Breast epithelium (tissue), 4 donors: ENCODE data around the gene SNRPA1. TPM values are rescaled to one million over a fixed set of nuclear protein-coding genes. Genes with fewer than 3 reads are reported as not detected.
A peak's percentile ranks its signal among the peaks of the same experiment; 100 is the strongest.

Source experiments
- DNase-seq, 2 donors: peaks; one replicate each; pipeline ENCODE4 v3.0.0-alpha.2; 2019; ENCODE audit warnings: low spot score in 2 of 2
- H3K27ac ChIP-seq, 2 donors: fragments of 200-600 bp; sonication (generic) in 1 of 2; one replicate each; pipeline ENCODE4 v1.5.1; 2016 to 2019; ENCODE audit warnings: mild to moderate bottlenecking in 1 of 2
- H3K27me3 ChIP-seq, 2 donors: fragments of 200-600 bp; sonication (generic) in 1 of 2; one replicate each; pipeline versions ENCODE4 v1.5.1 to v1.6.0; 2017 to 2019; ENCODE audit warnings: control low read depth in 1 of 2, mild to moderate bottlenecking in 1 of 2
- H3K36me3 ChIP-seq: fragments of 200-600 bp; one replicate; pipeline ENCODE4 v1.5.1; 2019
- H3K4me1 ChIP-seq, 2 donors: fragments of 200-600 bp; sonication (generic); one replicate each; pipeline ENCODE4 v1.5.1; 2016 to 2019; ENCODE audit warnings: control low read depth in 1 of 2
- H3K4me3 ChIP-seq, 3 donors: fragments of 200-600 bp; sonication (generic); 1 replicate in 2 of 3; 2 replicates in 1 of 3; pipeline ENCODE4 v1.5.1; 2016 to 2019; ENCODE audit warnings: mild to moderate bottlenecking in 3 of 3, moderate library complexity in 2 of 3
- H3K9me3 ChIP-seq, 2 donors: fragments of 200-600 bp; sonication (generic) in 1 of 2; one replicate each; pipeline ENCODE4 v1.5.1; 2016 to 2019; ENCODE audit warnings: control low read depth in 1 of 2
- CTCF ChIP-seq, 3 donors: fragments of 450-650 bp; IDR thresholded peaks; one replicate each; pipeline ENCODE4 v1.5.1; 2016 to 2017; ENCODE audit warnings: antibody characterized with exemption in 3 of 3, mild to moderate bottlenecking in 3 of 3, moderate library complexity in 3 of 3
- POLR2A ChIP-seq: fragments of 450-650 bp; IDR thresholded peaks from one replicate; pipeline ENCODE4 v1.6.1; 2016; ENCODE audit warnings: antibody characterized with exemption, mild to moderate bottlenecking, moderate library complexity
- POLR2AphosphoS5 ChIP-seq, 3 donors: sonication (generic); formaldehyde crosslinking; IDR thresholded peaks; one replicate each; pipeline ENCODE4 v1.6.1; 2017; ENCODE audit warnings: antibody characterized with exemption in 3 of 3
- intact Hi-C: fragments of 100-400 bp; cut with DNase I; formaldehyde crosslinking; loops from one replicate; pipeline ENCODE4 v1.15.1; 2023; ENCODE audit warnings: low total_unique reads
- total RNA-seq, 3 donors: library from RNA; depleted of rRNA; stranded (reverse); fragments of >200 nt; gene quantifications; one replicate each; pipeline ENCODE4 v1.1.0, GENCODE V29; 2016

The SNRPA1 gene
- total RNA-seq, 3 donors from 2014 or later = 26.4 to 51.1 (median 44.3) TPM

- intact Hi-C loops = no loop called here
- peak; percentile 83 to 86 for DNase-seq
- peak; percentile 62 to 81 (median 65) for TF ChIP-seq POLR2AphosphoS5 (IDR thresholded peaks at IDR 0.05)
- TF ChIP-seq CTCF (IDR thresholded peaks at IDR 0.05) = no peak
- no peak for TF ChIP-seq POLR2A
- H3K4me3 ChIP-seq = peak within 1 kb of the TSS; percentile 76 to 93 (median 79)
- H3K9me3 ChIP-seq = no peaks in the 10 kb centered on the region
- peak within 1 kb of the TSS; percentile 75 to 87 for H3K27ac ChIP-seq
- H3K36me3 ChIP-seq = peaks cover 15% of the 10 kb centered on the region
- H3K27me3 ChIP-seq = no peaks in the 10 kb centered on the region
- no peaks in the 10 kb centered on the region for H3K4me1 ChIP-seq
Measured at GRCh38 chr15:101277038-101277822, 17.8 kb downstream of the SNRPA1 start, which contains the start of gene SELENOS. Gene SELENOS (minus strand): TSS chr15:101277485. CDS start chr15:101277417, 68 bp downstream.

- DNase-seq = no peak
Measured at GRCh38 chr15:101276501-101277037, 18.5 kb downstream of the SNRPA1 start.

DNA sequence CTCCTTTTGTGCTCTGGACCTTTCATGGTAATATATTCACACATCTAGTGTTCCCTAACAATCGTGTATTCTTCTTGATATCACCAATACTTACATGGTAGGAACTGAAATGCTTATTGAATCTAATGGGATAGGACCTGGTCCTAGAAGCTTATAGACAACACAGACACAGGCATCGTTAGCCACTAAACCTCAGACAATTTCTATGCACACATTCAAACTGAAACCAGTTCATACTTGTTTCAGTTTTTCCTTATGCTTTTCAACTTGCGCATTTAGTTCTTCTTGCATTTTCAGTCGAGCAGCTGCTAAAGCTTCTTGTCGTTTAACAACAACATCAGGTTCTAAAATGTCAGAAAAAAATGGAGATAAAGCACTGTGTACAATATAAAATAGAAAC is 20.0 kb downstream of the SNRPA1 start:
- H3K27me3 ChIP-seq = no peaks in the 10 kb centered on the region
- TF ChIP-seq POLR2A (no peak), CTCF (IDR thresholded peaks at IDR 0.05) (no peak), POLR2AphosphoS5 (IDR thresholded peaks at IDR 0.05) (no peak)
- no peak overlapping the region for H3K4me3 ChIP-seq
- H3K4me1 ChIP-seq = no peaks in the 10 kb centered on the region
- peaks cover 27% of the 10 kb centered on the region for H3K36me3 ChIP-seq
- H3K9me3 ChIP-seq = no peaks in the 10 kb centered on the region
- H3K27ac ChIP-seq = no peak overlapping the region
- no peak for DNase-seq
- intact Hi-C loops = no loop called here

More at GRCh38 chr15:101276501-101277037, 18.5 kb downstream of the SNRPA1 start:
- peaks cover 20% of the 10 kb centered on the region for H3K36me3 ChIP-seq
- H3K27me3 ChIP-seq = no peaks in the 10 kb centered on the region
- intact Hi-C loops = no loop called here
- peak in 2 of 3 donors; percentile 11 to 28 for TF ChIP-seq CTCF (IDR thresholded peaks at IDR 0.05)
- TF ChIP-seq POLR2A = no peak
- no peaks in the 10 kb centered on the region for H3K4me1 ChIP-seq
- no peaks in the 10 kb centered on the region for H3K9me3 ChIP-seq
- peak overlapping the region; percentile 75 to 87 for H3K27ac ChIP-seq
- H3K4me3 ChIP-seq = peak overlapping the region; percentile 76 to 93 (median 79)

- intact Hi-C loops = no loop called here
- Histone ChIP-seq H3K27me3 (no peaks in the 10 kb centered on the region), H3K4me3 (no peak overlapping the region), H3K36me3 (peaks cover 27% of the 10 kb centered on the region), H3K27ac (no peak overlapping the region), H3K4me1 (no peaks in the 10 kb centered on the region), H3K9me3 (no peaks in the 10 kb centered on the region)
- DNase-seq = no peak
- TF ChIP-seq POLR2A = no peak
- TF ChIP-seq CTCF (IDR thresholded peaks at IDR 0.05) = no peak
- TF ChIP-seq POLR2AphosphoS5 (IDR thresholded peaks at IDR 0.05) = no peak
Measured at GRCh38 chr15:101273534-101273933, 21.5 kb downstream of the SNRPA1 start.

DNA sequence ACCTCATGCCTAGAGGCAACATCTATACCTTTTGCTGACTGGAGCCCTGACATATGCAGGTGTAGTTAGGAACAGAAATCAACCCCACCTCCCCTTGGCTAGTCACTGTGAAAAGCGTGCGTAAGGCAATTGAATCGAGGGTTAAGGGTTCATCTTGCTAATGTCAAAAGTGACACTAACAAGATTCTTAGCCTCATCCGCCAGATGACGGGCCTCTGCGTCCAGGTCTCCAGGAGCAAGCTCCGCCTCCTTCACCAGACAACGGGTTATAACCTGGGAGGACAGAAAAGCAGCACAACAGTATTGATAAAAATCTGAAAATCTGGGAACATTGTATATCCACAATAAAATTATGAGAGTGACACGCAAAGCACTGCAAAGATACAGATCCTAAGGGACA is 22.5 kb downstream of the SNRPA1 start:
- Histone ChIP-seq H3K4me3 (no peak overlapping the region), H3K4me1 (peaks cover 0 to 2% of the 10 kb centered on the region in 2 donors), H3K36me3 (peaks cover 27% of the 10 kb centered on the region), H3K27me3 (no peaks in the 10 kb centered on the region), H3K9me3 (no peaks in the 10 kb centered on the region), H3K27ac (no peak overlapping the region)
- TF ChIP-seq CTCF (IDR thresholded peaks at IDR 0.05) (no peak), POLR2A (no peak), POLR2AphosphoS5 (IDR thresholded peaks at IDR 0.05) (no peak)
- DNase-seq = no peak
- intact Hi-C loops = no loop called here
